Hepatocyte (in vitro differentiated cells): ENCODE results near the gene CEP170B. TPM values are rescaled to one million over a fixed set of nuclear protein-coding genes. Genes with fewer than 3 reads are reported as not detected.

Experiments
- polyA plus RNA-seq: library from polyadenylated mRNA; unstranded; fragments of >200 nt; fragmentation: Nextera tagmentation; extraction: Ambion mirVana; gene quantifications from 2 replicates; pipeline ENCODE4 v1.2.1, GENCODE V29; 2016
- total RNA-seq: library from RNA; depleted of rRNA; stranded (reverse); fragments of >200 nt; gene quantifications from 2 replicates; pipeline ENCODE4 v1.2.3, GENCODE V29; 2014

The CEP170B gene
- total and polyA plus RNA-seq, 2 experiments from 2014 or later: 7.6 to 20.3 TPM

Other genes with a start within 250 kb of the CEP170B start
- 24.2 and 31.6 TPM in 2 replicates for gene INF2, start 175.7 kb upstream of the CEP170B start, total RNA-seq
- gene INF2, start 175.7 kb upstream of the CEP170B start, polyA plus RNA-seq: 23.8 and 34.0 TPM in 2 replicates
- gene ADSS1, start 141.0 kb upstream of the CEP170B start, total RNA-seq: 3.1 and 3.8 TPM in 2 replicates
- 5.1 and 7.6 TPM in 2 replicates for gene ADSS1, start 141.0 kb upstream of the CEP170B start, polyA plus RNA-seq
- gene SIVA1, start 112.1 kb upstream of the CEP170B start, total RNA-seq: 163 and 218 TPM in 2 replicates
- gene SIVA1, start 112.1 kb upstream of the CEP170B start, polyA plus RNA-seq: 140 and 149 TPM in 2 replicates
- gene AKT1, start 69.5 kb upstream of the CEP170B start, total RNA-seq: 120 and 124 TPM in 2 replicates
- 155 and 159 TPM in 2 replicates for gene AKT1, start 69.5 kb upstream of the CEP170B start, polyA plus RNA-seq
- 8.6 and 13.0 TPM in 2 replicates for gene ZBTB42, start 64.2 kb upstream of the CEP170B start, total RNA-seq
- gene ZBTB42, start 64.2 kb upstream of the CEP170B start, polyA plus RNA-seq: 3.6 TPM in 2 replicates
- gene PLD4, start 59.6 kb downstream of the CEP170B start, total RNA-seq: not detected in 2 replicates
- 0.77 and 1.1 TPM in 2 replicates for gene PLD4, start 59.6 kb downstream of the CEP170B start, polyA plus RNA-seq
- gene AHNAK2, start 113.1 kb downstream of the CEP170B start, total RNA-seq: 4.6 and 5.9 TPM in 2 replicates
- 1.8 and 2.4 TPM in 2 replicates for gene AHNAK2, start 113.1 kb downstream of the CEP170B start, polyA plus RNA-seq
- gene CLBA1, start 120.5 kb downstream of the CEP170B start, total RNA-seq: 4.5 and 6.4 TPM in 2 replicates
- 5.1 and 9.3 TPM in 2 replicates for gene CLBA1, start 120.5 kb downstream of the CEP170B start, polyA plus RNA-seq
- gene CDCA4, start 155.8 kb downstream of the CEP170B start, total RNA-seq: 13.6 and 15.7 TPM in 2 replicates
- gene CDCA4, start 155.8 kb downstream of the CEP170B start, polyA plus RNA-seq: 15.0 and 17.1 TPM in 2 replicates
- gene GPR132, start 200.2 kb downstream of the CEP170B start, total RNA-seq: 0.24 and 0.83 TPM in 2 replicates
- gene GPR132, start 200.2 kb downstream of the CEP170B start, polyA plus RNA-seq: 0.23 and 0.41 TPM in 2 replicates